ENCODE measurements around the gene PLEKHN1. TPM values are rescaled to one million over a fixed set of nuclear protein-coding genes. Genes with fewer than 3 reads are reported as not detected.
A peak's percentile ranks its signal among the peaks of the same experiment; 100 is the strongest.

PLEKHN1 gene
- polyA plus RNA-seq, 1 of the 3 experiments (the other 2 are of a cell fraction), result not detected

GRCh38 chr1:921011-921837 is 45.1 kb upstream of the PLEKHN1 start:
- 44% methylated on average over 25 of the region's 38 CpGs for WGBS (ENCODE audit: low lambda C conversion rate)
- Histone ChIP-seq H3K4me1 (ENCODE audit: control insufficient read depth in 1 of 2, insufficient read depth in 2 of 2, low read depth in 1 of 2, low read length in 1 of 2) (peaks cover 8 to 68% of the 10 kb centered on the region in 2 experiments; a peak in 2 of 4 replicates), H3F3A (replicated peaks; ENCODE audit: insufficient read depth) (no peaks in the 10 kb centered on the region), H2AFZ (ENCODE audit: low read depth) (no peak overlapping the region), H3K36me3 (replicated peaks in 1 of 2; ENCODE audit: control insufficient read depth in 1 of 2, insufficient read depth in 2 of 2, low read length in 1 of 2) (no peaks in the 10 kb centered on the region), H3K27me3 (ENCODE audit: insufficient read depth) (no peaks in the 10 kb centered on the region), H3K9me3 (no peaks in the 10 kb centered on the region), H3K9ac (no peak overlapping the region), H3K79me2 (ENCODE audit: insufficient read depth) (peaks cover 5% of the 10 kb centered on the region; the same call in 1 of the 2 replicates), H3K27ac (ENCODE audit: low read depth in 2 of 2, low read length in 1 of 2) (peak overlapping the region in 1 of 2 experiments; percentile 55; a peak in 2 of 4 replicates), H3K9me2 (no peaks in the 10 kb centered on the region), H4K20me1 (ENCODE audit: insufficient read depth) (0 out of 2 replicates have a peak, but pooled peaks cover 1% of the 10 kb centered on the region), H3K4me2 (peak overlapping the region; percentile 68), H3K4me3 (ENCODE audit: low read depth in 2 of 2, low read length in 1 of 2) (peak overlapping the region; percentile 9 to 24; a peak in 2 of 4 replicates)
- ChIA-PET CTCF (interaction anchor here (0.6 to 5.2 kb wide), 8 partner anchors 9 to 63 kb away, joined by 3 to 61 read pairs (median 4); no protein-coding TSS in a partner anchor), POLR2A (interaction anchor here (2.6 kb wide), 1 partner anchor 16 kb away, joined by 7 read pairs; no protein-coding TSS in a partner anchor)
- peak; percentile 92 for DNase-seq
- peak; percentile 38; the same call in 1 of the 2 replicates for TF ChIP-seq RCOR1 (IDR thresholded peaks at IDR 0.05; ENCODE audit: low read length)
- TF ChIP-seq EZH2phosphoT487 (IDR thresholded peaks at IDR 0.05; ENCODE audit: borderline replicate concordance, low read depth), result no peak
- TF ChIP-seq FOXM1 (IDR thresholded peaks at IDR 0.05; ENCODE audit: low read depth), result no peak
- TF ChIP-seq RFX5 (IDR thresholded peaks at IDR 0.05; ENCODE audit: low read length), result no peak
- TF ChIP-seq CTCF (IDR thresholded peaks at IDR 0.05), result peak; percentile 38
- peak; percentile 67; the same call in 1 of the 2 replicates for TF ChIP-seq SIN3A (IDR thresholded peaks at IDR 0.05; ENCODE audit: borderline replicate concordance, low read depth, low read length)
- no peak for TF ChIP-seq NRF1 (IDR thresholded peaks at IDR 0.05; ENCODE audit: low read depth, low read length)
- no peak for TF ChIP-seq GABPA (IDR thresholded peaks at IDR 0.05; ENCODE audit: low read depth)
- no peak for TF ChIP-seq ELF1 (IDR thresholded peaks at IDR 0.05)
- no peak for TF ChIP-seq JUND (IDR thresholded peaks at IDR 0.05)
- no peak for TF ChIP-seq MAX (IDR thresholded peaks at IDR 0.05; ENCODE audit: low read depth)
- peak; percentile 2; the same call in 1 of the 2 replicates for TF ChIP-seq RAD21 (IDR thresholded peaks at IDR 0.05; ENCODE audit: low read length)
- no peak for TF ChIP-seq ZBTB33 (IDR thresholded peaks at IDR 0.05; ENCODE audit: borderline replicate concordance, low read depth)
- TF ChIP-seq REST (IDR thresholded peaks at IDR 0.05; ENCODE audit: low read depth, low read length), result 0 out of 2 replicates have a peak, but pooled peaks have one; percentile 18
- TF ChIP-seq PBX3 (IDR thresholded peaks at IDR 0.05), result peak; percentile 79
- no peak for TF ChIP-seq IRF3 (IDR thresholded peaks at IDR 0.05; ENCODE audit: low read depth, low read length)
- TF ChIP-seq CHD2 (IDR thresholded peaks at IDR 0.05; ENCODE audit: low read length, partially characterized antibody), result no peak
- peak; percentile 46 to 64; a peak in 3 of 4 replicates for TF ChIP-seq EP300 (IDR thresholded peaks at IDR 0.05; ENCODE audit: borderline replicate concordance in 1 of 2, low read depth in 1 of 2, low read length in 1 of 2)
- TF ChIP-seq NFIC (IDR thresholded peaks at IDR 0.05; ENCODE audit: borderline replicate concordance), result no peak
- no peak for TF ChIP-seq YY1 (IDR thresholded peaks at IDR 0.05; ENCODE audit: low read depth)
- no peak for TF ChIP-seq GATA2 (CRISPR knock-in tag; IDR thresholded peaks at IDR 0.05)
- TF ChIP-seq FOXJ3 (CRISPR knock-in tag; IDR thresholded peaks at IDR 0.05), result no peak

Measured in SK-N-SH (cell line).